ENCODE measurements around the gene HOXD10.

Gene HOXD10

GRCh38 chr2:176107731-176108181 is 8.8 kb upstream of the HOXD10 start:
- no peak for TF ChIP-seq JUND (IDR thresholded peaks at IDR 0.05; ENCODE audit: low read depth)
- no peak for DNase-seq (ENCODE audit: low read depth in 1 of 2, low spot score in 1 of 2)
- in situ Hi-C loops (cut with HindIII; ENCODE audit: low pct_unique_long_range_greater_than_20kb, low sequenced_read_pairs) = no loop called here

- in situ Hi-C loops (cut with HindIII; ENCODE audit: low pct_unique_long_range_greater_than_20kb, low sequenced_read_pairs) = no loop called here
- TF ChIP-seq JUND (IDR thresholded peaks at IDR 0.05; ENCODE audit: low read depth) = no peak
Measured at GRCh38 chr2:176109192-176109901, 7.2 kb upstream of the HOXD10 start.

GRCh38 chr2:176109946-176110345 is 6.6 kb upstream of the HOXD10 start:
- no peak for DNase-seq (ENCODE audit: low read depth in 1 of 2, low spot score in 1 of 2)
- TF ChIP-seq JUND (IDR thresholded peaks at IDR 0.05; ENCODE audit: low read depth) = no peak
- in situ Hi-C loops (cut with HindIII; ENCODE audit: low pct_unique_long_range_greater_than_20kb, low sequenced_read_pairs) = no loop called here

More at GRCh38 chr2:176109192-176109901, 7.2 kb upstream of the HOXD10 start:
- no peak for DNase-seq (ENCODE audit: low read depth in 1 of 2, low spot score in 1 of 2)

- no peak for DNase-seq (ENCODE audit: low read depth in 1 of 2, low spot score in 1 of 2)
- in situ Hi-C loops (cut with HindIII; ENCODE audit: low pct_unique_long_range_greater_than_20kb, low sequenced_read_pairs) = no loop called here
- TF ChIP-seq JUND (IDR thresholded peaks at IDR 0.05; ENCODE audit: low read depth) = no peak
Measured at GRCh38 chr2:176110415-176111308, 5.9 kb upstream of the HOXD10 start.

GRCh38 chr2:176111309-176111663 is 5.3 kb upstream of the HOXD10 start:
- peak; percentile 61 to 87 for DNase-seq (ENCODE audit: low read depth in 1 of 2, low spot score in 1 of 2)
- in situ Hi-C loops (cut with HindIII; ENCODE audit: low pct_unique_long_range_greater_than_20kb, low sequenced_read_pairs) = no loop called here
- TF ChIP-seq JUND (IDR thresholded peaks at IDR 0.05; ENCODE audit: low read depth) = no peak

GRCh38 chr2:176111846-176112374 is 4.7 kb upstream of the HOXD10 start:
- no peak for TF ChIP-seq JUND (IDR thresholded peaks at IDR 0.05; ENCODE audit: low read depth)
- no peak for DNase-seq (ENCODE audit: low read depth in 1 of 2, low spot score in 1 of 2)
- in situ Hi-C loops (cut with HindIII; ENCODE audit: low pct_unique_long_range_greater_than_20kb, low sequenced_read_pairs) = no loop called here

- TF ChIP-seq JUND (IDR thresholded peaks at IDR 0.05; ENCODE audit: low read depth) = no peak
- DNase-seq (ENCODE audit: low read depth in 1 of 2, low spot score in 1 of 2) = no peak
- in situ Hi-C loops (cut with HindIII; ENCODE audit: low pct_unique_long_range_greater_than_20kb, low sequenced_read_pairs) = no loop called here
Measured at GRCh38 chr2:176112375-176113302, 3.9 kb upstream of the HOXD10 start.

- in situ Hi-C loops (cut with HindIII; ENCODE audit: low pct_unique_long_range_greater_than_20kb, low sequenced_read_pairs) = no loop called here
- no peak for TF ChIP-seq JUND (IDR thresholded peaks at IDR 0.05; ENCODE audit: low read depth)
- no peak for DNase-seq (ENCODE audit: low read depth in 1 of 2, low spot score in 1 of 2)
Measured at GRCh38 chr2:176114120-176114929, 2.3 kb upstream of the HOXD10 start.

GRCh38 chr2:176114930-176115625 is 1.5 kb upstream of the HOXD10 start:
- no peak for TF ChIP-seq JUND (IDR thresholded peaks at IDR 0.05; ENCODE audit: low read depth)
- in situ Hi-C loops (cut with HindIII; ENCODE audit: low pct_unique_long_range_greater_than_20kb, low sequenced_read_pairs) = no loop called here
- no peak for DNase-seq (ENCODE audit: low read depth in 1 of 2, low spot score in 1 of 2)

GRCh38 chr2:176117162-176117822 is 714 bp downstream of the HOXD10 start:
- DNase-seq (ENCODE audit: low read depth in 1 of 2, low spot score in 1 of 2) = no peak
- in situ Hi-C loops (cut with HindIII; ENCODE audit: low pct_unique_long_range_greater_than_20kb, low sequenced_read_pairs) = no loop called here

More at GRCh38 chr2:176117162-176117822, 714 bp downstream of the HOXD10 start:
- no peak for TF ChIP-seq JUND (IDR thresholded peaks at IDR 0.05; ENCODE audit: low read depth)

All from T47D (cell line).